Uterus (tissue), 4 donors: ENCODE results near the gene ICA1. TPM values are rescaled to one million over a fixed set of nuclear protein-coding genes. Genes with fewer than 3 reads are reported as not detected.

Experiments
- DNase-seq, 2 donors: peaks; one replicate each; pipeline ENCODE4 v3.0.0-alpha.2; 2019 to 2020
- H3K27ac ChIP-seq, 2 donors: fragments of 200-600 bp; sonication (generic); 1 replicate in 1 of 2; 2 replicates in 1 of 2; pipeline ENCODE4 v1.5.1; 2016 to 2018
- H3K27me3 ChIP-seq, 2 donors: fragments of 200-600 bp; sonication (generic); one replicate each; pipeline ENCODE4 v1.5.1; 2018 to 2019; ENCODE audit warnings: control low read depth in 1 of 2
- H3K36me3 ChIP-seq, 2 donors: fragments of 200-600 bp; sonication (generic); one replicate each; pipeline ENCODE4 v1.5.1; 2019; ENCODE audit warnings: control low read depth in 1 of 2
- H3K4me1 ChIP-seq, 2 donors: fragments of 200-600 bp; sonication (generic); one replicate each; pipeline ENCODE4 v1.5.1; 2018 to 2019; ENCODE audit warnings: control low read depth in 1 of 2
- H3K4me3 ChIP-seq, 2 donors: fragments of 200-600 bp; sonication (generic); 1 replicate in 1 of 2; 2 replicates in 1 of 2; pipeline ENCODE4 v1.5.1; 2018 to 2019; ENCODE audit warnings: mild to moderate bottlenecking in 1 of 2
- H3K9me3 ChIP-seq, 2 donors: fragments of 200-600 bp; sonication (generic); one replicate each; pipeline ENCODE4 v1.5.1; 2019; ENCODE audit warnings: control low read depth in 1 of 2
- CTCF ChIP-seq, 4 experiments: fragments of 200-600 bp in 2 of 4; fragments of 450-650 bp in 2 of 4; sonication (generic) in 2 of 4; IDR thresholded peaks; one replicate each; pipeline ENCODE4 v1.5.1; 2016 to 2019; ENCODE audit warnings: antibody characterized with exemption in 4 of 4, mild to moderate bottlenecking in 2 of 4, moderate library complexity in 1 of 4
- POLR2A ChIP-seq, 2 donors: fragments of 450-650 bp; IDR thresholded peaks; one replicate each; pipeline ENCODE4 v1.6.1; 2016; ENCODE audit warnings: antibody characterized with exemption in 2 of 2, mild to moderate bottlenecking in 1 of 2, moderate library complexity in 1 of 2
- intact Hi-C: fragments of 100-400 bp; cut with DNase I; formaldehyde crosslinking; loops from one replicate; pipeline ENCODE4 v1.15.1; 2023; ENCODE audit warnings: low total_unique reads
- total RNA-seq, 4 donors: library from RNA; depleted of rRNA in 3 of 4; stranded (reverse); fragments of >200 nt in 3 of 4; gene quantifications; one replicate each; pipeline versions ENCODE4 v1.1.0 to v1.2.4, GENCODE V29; 2014 to 2023
- donor health status: DM: yes; HTN: yes; CAD: no.

Gene ICA1
- total RNA-seq, 4 donors from 2014 or later = 3.5 to 36.9 (median 28.5) TPM

DNA sequence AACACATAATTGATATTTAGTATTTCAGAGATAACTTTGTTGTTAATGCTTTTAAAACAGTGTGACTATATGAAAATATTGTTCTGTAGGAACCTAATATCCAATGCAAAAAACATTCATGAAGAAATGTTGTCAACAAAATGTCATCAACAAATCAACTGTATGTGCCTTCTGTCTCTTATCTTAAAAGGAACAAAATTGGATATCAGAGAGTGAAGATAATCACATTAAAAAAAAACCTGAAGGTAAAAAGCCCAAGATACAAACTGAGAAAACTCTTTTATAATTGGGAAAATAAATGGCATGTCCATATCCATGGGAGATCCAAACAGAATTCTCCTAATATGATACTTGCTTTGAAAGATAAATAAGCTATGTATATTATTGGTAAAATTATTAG, 33.9 kb downstream of the ICA1 start:
- Histone ChIP-seq H3K27me3 (peaks cover 0 to 5% of the 10 kb centered on the region in 2 donors), H3K36me3 (no peaks in the 10 kb centered on the region), H3K27ac (no peak overlapping the region), H3K4me1 (no peaks in the 10 kb centered on the region), H3K4me3 (no peak overlapping the region), H3K9me3 (no peaks in the 10 kb centered on the region)
- TF ChIP-seq CTCF (IDR thresholded peaks at IDR 0.05) (no peak), POLR2A (IDR thresholded peaks at IDR 0.05) (no peak)
- intact Hi-C loops = no loop called here
- no peak for DNase-seq

GRCh38 chr7:8227261-8227660, 34.7 kb downstream of the ICA1 start:
- intact Hi-C loops = no loop called here

DNA sequence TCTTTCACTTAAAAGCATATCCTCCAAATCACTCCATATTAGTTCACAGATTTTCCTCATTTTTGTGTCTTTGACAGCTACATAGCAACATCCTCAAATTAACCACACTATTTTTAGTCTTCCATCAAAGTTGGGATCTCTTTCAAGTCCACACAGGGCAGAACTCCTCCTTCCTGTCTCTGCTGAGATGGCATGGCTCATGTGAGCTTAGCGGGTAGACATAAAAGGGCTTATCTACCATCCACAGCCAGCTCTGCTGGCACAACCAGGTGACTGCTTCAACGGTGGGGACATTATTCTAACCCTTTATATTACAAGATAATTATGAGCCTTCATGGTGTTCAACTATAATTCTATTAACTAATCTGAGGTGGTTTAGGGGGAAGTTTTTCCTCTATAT, 35.5 kb downstream of the ICA1 start:
- TF ChIP-seq CTCF (IDR thresholded peaks at IDR 0.05) (no peak), POLR2A (IDR thresholded peaks at IDR 0.05) (no peak)
- DNase-seq = no peak
- no peaks in the 10 kb centered on the region for H3K4me1 ChIP-seq

More at GRCh38 chr7:8227261-8227660, 34.7 kb downstream of the ICA1 start:
- DNase-seq = no peak
- TF ChIP-seq POLR2A (IDR thresholded peaks at IDR 0.05) = no peak
- TF ChIP-seq CTCF (IDR thresholded peaks at IDR 0.05) = no peak
- Histone ChIP-seq H3K27me3 (peaks cover 0 to 5% of the 10 kb centered on the region in 2 donors), H3K4me1 (no peaks in the 10 kb centered on the region), H3K27ac (no peak overlapping the region), H3K36me3 (no peaks in the 10 kb centered on the region), H3K9me3 (no peaks in the 10 kb centered on the region), H3K4me3 (no peak overlapping the region)

DNA sequence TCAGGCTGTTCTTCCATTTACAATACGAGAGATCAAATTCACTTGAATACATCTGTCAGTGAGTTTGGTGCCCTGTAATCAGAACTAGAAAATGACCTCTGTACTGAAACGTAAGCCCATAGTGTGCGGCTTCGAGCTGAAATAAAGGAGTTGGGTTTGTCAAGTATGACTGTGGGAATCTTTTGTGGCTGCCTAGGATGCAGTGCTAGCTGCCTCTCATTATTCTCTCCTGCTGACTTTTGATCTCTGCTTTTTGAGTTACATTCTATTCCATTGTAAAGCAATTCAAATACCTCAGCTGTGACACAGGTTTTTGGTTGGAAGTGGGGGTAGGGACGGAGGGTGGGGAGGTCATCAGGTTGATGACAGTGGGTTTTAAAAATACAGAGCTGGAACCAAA, 40.4 kb downstream of the ICA1 start:
- H3K4me3 ChIP-seq = no peak overlapping the region
- H3K9me3 ChIP-seq = no peaks in the 10 kb centered on the region
- intact Hi-C loops = no loop called here
- no peak overlapping the region for H3K27ac ChIP-seq
- no peak for DNase-seq
- H3K27me3 ChIP-seq = no peaks in the 10 kb centered on the region
- TF ChIP-seq POLR2A (IDR thresholded peaks at IDR 0.05) = no peak
- no peak for TF ChIP-seq CTCF (IDR thresholded peaks at IDR 0.05)
- H3K36me3 ChIP-seq = no peaks in the 10 kb centered on the region
- no peaks in the 10 kb centered on the region for H3K4me1 ChIP-seq

More for the DNA sequence above, 35.5 kb downstream of the ICA1 start:
- intact Hi-C loops = no loop called here
- Histone ChIP-seq H3K4me3 (no peak overlapping the region), H3K27me3 (peaks cover 0 to 5% of the 10 kb centered on the region in 2 donors), H3K36me3 (no peaks in the 10 kb centered on the region), H3K27ac (no peak overlapping the region), H3K9me3 (no peaks in the 10 kb centered on the region)

- Histone ChIP-seq H3K36me3 (no peaks in the 10 kb centered on the region), H3K27me3 (no peaks in the 10 kb centered on the region), H3K4me3 (no peak overlapping the region), H3K27ac (no peak overlapping the region), H3K9me3 (no peaks in the 10 kb centered on the region), H3K4me1 (no peaks in the 10 kb centered on the region)
- DNase-seq = no peak
- TF ChIP-seq CTCF (IDR thresholded peaks at IDR 0.05) = no peak
- no peak for TF ChIP-seq POLR2A (IDR thresholded peaks at IDR 0.05)
- intact Hi-C loops = no loop called here
These were observed 40.9 kb downstream of the ICA1 start for GRCh38 chr7:8221101-8221495.
